Naive thymus-derived CD8-positive, alpha-beta T cell (primary cell): ENCODE data around the gene OCA2. TPM values are rescaled to one million over a fixed set of nuclear protein-coding genes. Genes with fewer than 3 reads are reported as not detected.
"Not testable (repeated sequence)": the region's sequence is repeated elsewhere in the genome, so short reads cannot be mapped to it uniquely, and the experiment has no call there.

ENCODE experiments used
- ATAC-seq, 2 donors: fragments of 150-1000 bp; cut with Tn5 transposase in 1 of 2; sonication (Bioruptor Pico), chemical (Tn5 transposase) in 1 of 2; 1 replicate in 1 of 2; 2 replicates in 1 of 2; pipeline ENCODE4 v1.10.0; 2021; ENCODE audit warnings: mild to moderate bottlenecking in 2 of 2, moderate library complexity in 2 of 2
- POLR2A ChIA-PET: fragments of 350-600 bp; sonication (Branson Sonifier 250); formaldehyde crosslinking; loops from one replicate; lab custom pipeline; 2021; ENCODE audit warnings: antibody characterized with exemption; lab: Charles Lee
- DNase-seq, 10 donors: peaks; one replicate each; pipeline versions ENCODE4 v3.0.0 to v3.0.0-alpha.2; 2020 to 2022
- H3K27ac Mint-ChIP-seq, 10 donors: one replicate each; pipeline ENCODE4 v1.8.0; 2020 to 2022; ENCODE audit warnings: mild to moderate bottlenecking in 10 of 10, mixed read lengths in 10 of 10, moderate library complexity in 4 of 10, inconsistent platforms in 1 of 10
- H3K27me3 Mint-ChIP-seq, 5 donors: one replicate each; pipeline ENCODE4 v1.8.0; 2021 to 2022; ENCODE audit warnings: mixed read lengths in 5 of 5
- H3K36me3 Mint-ChIP-seq, 3 donors: one replicate each; pipeline ENCODE4 v1.8.0; 2020 to 2022; ENCODE audit warnings: mixed read lengths in 3 of 3, mild to moderate bottlenecking in 2 of 3, inconsistent platforms in 1 of 3
- H3K4me1 Mint-ChIP-seq, 4 donors: one replicate each; pipeline ENCODE4 v1.8.0; 2021 to 2022; ENCODE audit warnings: mixed read lengths in 4 of 4
- H3K4me3 Mint-ChIP-seq, 10 donors: one replicate each; pipeline ENCODE4 v1.8.0; 2020 to 2022; ENCODE audit warnings: mild to moderate bottlenecking in 10 of 10, mixed read lengths in 10 of 10, moderate library complexity in 6 of 10, inconsistent platforms in 1 of 10
- H3K9me3 Mint-ChIP-seq, 9 donors: one replicate each; pipeline ENCODE4 v1.8.0; 2020 to 2022; ENCODE audit warnings: mixed read lengths in 9 of 9, mild to moderate bottlenecking in 3 of 9, inconsistent platforms in 1 of 9, moderate library complexity in 1 of 9
- polyA plus RNA-seq, 3 donors: library from polyadenylated mRNA; unstranded; fragments of 300-500 nt; fragmentation: Illumina TruSeq; gene quantifications; one replicate each; pipeline ENCODE4 v1.2.3, GENCODE V29; 2021
- total RNA-seq, 8 experiments: library from RNA in 2 of 8; stranded (reverse) in 2 of 8; gene quantifications; one replicate each; pipeline ENCODE4 v1.2.3 and lab custom pipeline; 2021 to 2026

OCA2 gene
- total and polyA plus RNA-seq, 5 experiments from 2014 or later = not detected

GRCh38 chr15:27863000-27863399, 236.1 kb downstream of the OCA2 start:
- H3K4me3 Mint-ChIP-seq = no peak overlapping the region
- peaks cover 0 to 19% (median 3%) of the 10 kb centered on the region in 9 donors for H3K9me3 Mint-ChIP-seq
- H3K27me3 Mint-ChIP-seq = peaks cover 0 to 7% (median 1%) of the 10 kb centered on the region in 5 donors
- no peaks in the 10 kb centered on the region for H3K4me1 Mint-ChIP-seq
- H3K36me3 Mint-ChIP-seq = no peaks in the 10 kb centered on the region
- DNase-seq (no peak), ATAC-seq (no peak)
- POLR2A ChIA-PET = no interaction called here
- H3K27ac Mint-ChIP-seq = no peak overlapping the region

- no peak overlapping the region for H3K27ac Mint-ChIP-seq
Measured at GRCh38 chr15:27861171-27861570, 237.9 kb downstream of the OCA2 start.

GRCh38 chr15:27855137-27855536, 244.0 kb downstream of the OCA2 start:
- H3K9me3 Mint-ChIP-seq = peaks cover 5 to 28% (median 16%) of the 10 kb centered on the region in 9 donors
- DNase-seq (no peak), ATAC-seq (no peak)
- POLR2A ChIA-PET = no interaction called here
- H3K4me1 Mint-ChIP-seq = no peaks in the 10 kb centered on the region
- peaks cover 0 to 10% (median 0%) of the 10 kb centered on the region in 3 donors for H3K36me3 Mint-ChIP-seq
- H3K4me3 Mint-ChIP-seq = no peak overlapping the region
- peaks cover 0 to 5% (median 0%) of the 10 kb centered on the region in 5 donors for H3K27me3 Mint-ChIP-seq
- H3K27ac Mint-ChIP-seq = no peak overlapping the region

More at GRCh38 chr15:27861171-27861570, 237.9 kb downstream of the OCA2 start:
- Mint-ChIP-seq H3K36me3 (peaks cover 0 to 10% (median 0%) of the 10 kb centered on the region in 3 donors), H3K4me3 (no peak overlapping the region), H3K4me1 (no peaks in the 10 kb centered on the region), H3K9me3 (peaks cover 5 to 30% (median 17%) of the 10 kb centered on the region in 9 donors), H3K27me3 (peaks cover 0 to 7% (median 1%) of the 10 kb centered on the region in 5 donors)
- no peak for DNase-seq
- POLR2A ChIA-PET = no interaction called here
- ATAC-seq = no peak

GRCh38 chr15:27854601-27855000, 244.5 kb downstream of the OCA2 start:
- DNase-seq = no peak
- Mint-ChIP-seq H3K27ac (no peak overlapping the region), H3K9me3 (peaks cover 5 to 28% (median 16%) of the 10 kb centered on the region in 9 donors), H3K4me3 (no peak overlapping the region), H3K36me3 (peaks cover 0 to 10% (median 0%) of the 10 kb centered on the region in 3 donors), H3K4me1 (no peaks in the 10 kb centered on the region), H3K27me3 (peaks cover 0 to 8% (median 0%) of the 10 kb centered on the region in 5 donors)
- POLR2A ChIA-PET = no interaction called here
- no peak for ATAC-seq

GRCh38 chr15:27853624-27854455, 245.3 kb downstream of the OCA2 start:
- DNase-seq (no peak), ATAC-seq (no peak)
- Mint-ChIP-seq H3K36me3 (peaks cover 0 to 14% (median 0%) of the 10 kb centered on the region in 3 donors), H3K27ac (no peak overlapping the region), H3K4me3 (no peak overlapping the region), H3K27me3 (peaks cover 0 to 8% (median 0%) of the 10 kb centered on the region in 5 donors), H3K9me3 (peaks cover 5 to 28% (median 17%) of the 10 kb centered on the region in 9 donors), H3K4me1 (no peaks in the 10 kb centered on the region)
- POLR2A ChIA-PET = no interaction called here

- peaks cover 0 to 4% (median 0%) of the 10 kb centered on the region in 3 donors for H3K36me3 Mint-ChIP-seq
- peaks cover 0 to 8% (median 0%) of the 10 kb centered on the region in 5 donors for H3K27me3 Mint-ChIP-seq
- H3K9me3 Mint-ChIP-seq = peaks cover 2 to 17% (median 13%) of the 10 kb centered on the region in 9 donors
- POLR2A ChIA-PET = no interaction called here
- no peak overlapping the region for H3K27ac Mint-ChIP-seq
- DNase-seq (no peak), ATAC-seq (no peak)
- H3K4me1 Mint-ChIP-seq = no peaks in the 10 kb centered on the region
- H3K4me3 Mint-ChIP-seq = no peak overlapping the region
Measured at GRCh38 chr15:27851858-27852210, 247.3 kb downstream of the OCA2 start.

GRCh38 chr15:27850981-27851857, 247.9 kb downstream of the OCA2 start:
- no peaks in the 10 kb centered on the region for H3K4me1 Mint-ChIP-seq
- POLR2A ChIA-PET = no interaction called here
- no peak for ATAC-seq
- H3K9me3 Mint-ChIP-seq = peaks cover 0 to 14% (median 9%) of the 10 kb centered on the region in 9 donors
- no peak for DNase-seq
- no peak overlapping the region for H3K4me3 Mint-ChIP-seq
- H3K27ac Mint-ChIP-seq = no peak overlapping the region
- H3K36me3 Mint-ChIP-seq = peaks cover 0 to 4% (median 0%) of the 10 kb centered on the region in 3 donors
- peaks cover 0 to 8% (median 0%) of the 10 kb centered on the region in 5 donors for H3K27me3 Mint-ChIP-seq

GRCh38 chr15:27850050-27850449, 249.1 kb downstream of the OCA2 start:
- H3K4me3 Mint-ChIP-seq = no peak overlapping the region
- H3K27ac Mint-ChIP-seq = no peak overlapping the region
- H3K9me3 Mint-ChIP-seq = peaks cover 0 to 9% (median 3%) of the 10 kb centered on the region in 9 donors
- H3K36me3 Mint-ChIP-seq = peaks cover 0 to 4% (median 0%) of the 10 kb centered on the region in 3 donors
- ATAC-seq (no peak), DNase-seq (no peak)
- H3K27me3 Mint-ChIP-seq = peaks cover 0 to 4% (median 0%) of the 10 kb centered on the region in 5 donors
- no peaks in the 10 kb centered on the region for H3K4me1 Mint-ChIP-seq
- POLR2A ChIA-PET = no interaction called here

GRCh38 chr15:27848936-27849335, 250.2 kb downstream of the OCA2 start:
- H3K4me3 Mint-ChIP-seq, H3K27me3 Mint-ChIP-seq, DNase-seq, ATAC-seq, POLR2A ChIA-PET, H3K9me3 Mint-ChIP-seq, H3K36me3 Mint-ChIP-seq, H3K4me1 Mint-ChIP-seq, H3K27ac Mint-ChIP-seq: not testable (repeated sequence)

GRCh38 chr15:27847775-27848710, 251.1 kb downstream of the OCA2 start:
- ATAC-seq (no peak), DNase-seq (no peak)
- Mint-ChIP-seq H3K4me3 (no peak overlapping the region), H3K9me3 (peaks cover 0 to 6% (median 3%) of the 10 kb centered on the region in 9 donors), H3K4me1 (no peaks in the 10 kb centered on the region), H3K27me3 (peaks cover 0 to 4% (median 0%) of the 10 kb centered on the region in 5 donors), H3K27ac (no peak overlapping the region), H3K36me3 (peaks cover 0 to 4% (median 0%) of the 10 kb centered on the region in 3 donors)
- POLR2A ChIA-PET = no interaction called here

- H3K4me1 Mint-ChIP-seq = no peaks in the 10 kb centered on the region
- POLR2A ChIA-PET = no interaction called here
- no peak overlapping the region for H3K4me3 Mint-ChIP-seq
- peaks cover 0 to 4% (median 0%) of the 10 kb centered on the region in 5 donors for H3K27me3 Mint-ChIP-seq
- no peak for ATAC-seq
- H3K27ac Mint-ChIP-seq = no peak overlapping the region
- no peak for DNase-seq
- peaks cover 0 to 6% (median 2%) of the 10 kb centered on the region in 9 donors for H3K9me3 Mint-ChIP-seq
- peaks cover 0 to 4% (median 0%) of the 10 kb centered on the region in 3 donors for H3K36me3 Mint-ChIP-seq
Measured at GRCh38 chr15:27846722-27847395, 252.3 kb downstream of the OCA2 start.
